Activated effector memory CD4-positive, alpha-beta T cell treated with anti-CD3 and anti-CD28 coated beads, Interleukin-2, amount 50 U/mL, for 16 hours (primary cell): ENCODE data around the gene GDI1.
"Not testable (repeated sequence)": the region's sequence is repeated elsewhere in the genome, so short reads cannot be mapped to it uniquely, and the experiment has no call there.

Experiments used
- DNase-seq: peaks from one replicate; pipeline ENCODE4 v3.0.0-alpha.2; 2020

Gene GDI1

DNA sequence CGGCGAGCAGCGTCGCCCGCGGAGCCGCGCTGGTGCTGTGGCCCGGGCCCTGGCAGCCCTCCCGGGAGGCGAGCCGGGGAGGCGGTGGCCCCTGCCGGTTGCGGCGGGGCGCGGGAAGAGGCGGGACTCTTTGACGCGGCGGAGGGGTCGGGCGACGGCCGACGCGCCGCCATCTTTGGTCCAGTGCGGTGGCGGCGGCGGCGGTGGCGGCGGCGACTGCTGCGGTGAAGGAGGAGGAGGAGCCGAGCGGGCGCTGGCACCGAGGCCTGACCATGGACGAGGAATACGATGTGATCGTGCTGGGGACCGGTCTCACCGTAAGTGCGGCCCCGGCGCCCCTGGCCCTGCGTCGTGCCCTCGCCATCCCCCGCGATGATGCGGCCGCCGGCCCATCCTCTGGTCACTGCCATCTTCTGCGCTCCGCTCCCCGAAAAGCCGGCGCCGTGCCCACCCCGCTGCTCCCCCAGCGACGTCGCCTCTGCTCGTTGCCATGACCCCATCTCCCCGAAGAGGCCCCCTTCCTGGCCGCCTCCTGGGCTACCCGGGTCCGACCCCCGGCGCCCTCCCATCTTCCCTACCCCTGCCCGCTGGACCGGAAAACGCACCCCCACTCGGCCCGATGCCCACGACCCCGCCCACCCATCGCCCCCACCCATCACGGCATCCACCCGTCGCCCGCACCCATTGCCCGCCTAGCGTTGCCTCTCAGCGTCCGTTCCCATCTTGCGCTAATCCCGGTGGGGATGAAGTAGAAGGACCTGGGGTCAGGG is at the start of gene GDI1:
TSS of gene GDI1 (plus strand) at position 172 of the 770 bp plus-strand sequence. CDS start at position 273, 101 bp downstream.
- peak; percentile 84 for DNase-seq

- not testable (repeated sequence) for DNase-seq
Observed at GRCh38 chrX:154388094-154388493, 48.9 kb upstream of the GDI1 start.

DNA sequence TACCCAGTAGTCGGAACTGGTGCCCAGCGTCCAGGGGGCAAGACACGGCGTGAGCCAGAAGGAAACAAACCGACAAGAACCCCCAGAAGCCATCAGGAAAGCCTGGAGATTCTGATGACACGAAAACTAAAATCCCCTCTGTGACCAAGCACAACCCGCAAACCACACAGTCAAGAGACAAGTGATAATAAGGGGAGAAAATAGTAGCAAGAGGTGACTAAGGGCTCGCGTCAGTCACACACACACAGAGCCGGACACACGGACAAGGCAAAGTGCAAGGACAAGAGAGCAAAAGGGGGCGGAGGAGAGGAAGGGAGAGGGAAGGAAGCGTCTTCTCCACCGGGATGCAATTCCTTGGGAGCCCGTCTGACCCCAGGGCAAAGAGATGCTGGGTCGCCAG is 48.3 kb upstream of the GDI1 start:
- DNase-seq, result not testable (repeated sequence)

- not testable (repeated sequence) for DNase-seq
Observed at GRCh38 chrX:154389812-154390747, 46.9 kb upstream of the GDI1 start.

- DNase-seq, result not testable (repeated sequence)
Observed at GRCh38 chrX:154396363-154396762, 40.6 kb upstream of the GDI1 start.

DNA sequence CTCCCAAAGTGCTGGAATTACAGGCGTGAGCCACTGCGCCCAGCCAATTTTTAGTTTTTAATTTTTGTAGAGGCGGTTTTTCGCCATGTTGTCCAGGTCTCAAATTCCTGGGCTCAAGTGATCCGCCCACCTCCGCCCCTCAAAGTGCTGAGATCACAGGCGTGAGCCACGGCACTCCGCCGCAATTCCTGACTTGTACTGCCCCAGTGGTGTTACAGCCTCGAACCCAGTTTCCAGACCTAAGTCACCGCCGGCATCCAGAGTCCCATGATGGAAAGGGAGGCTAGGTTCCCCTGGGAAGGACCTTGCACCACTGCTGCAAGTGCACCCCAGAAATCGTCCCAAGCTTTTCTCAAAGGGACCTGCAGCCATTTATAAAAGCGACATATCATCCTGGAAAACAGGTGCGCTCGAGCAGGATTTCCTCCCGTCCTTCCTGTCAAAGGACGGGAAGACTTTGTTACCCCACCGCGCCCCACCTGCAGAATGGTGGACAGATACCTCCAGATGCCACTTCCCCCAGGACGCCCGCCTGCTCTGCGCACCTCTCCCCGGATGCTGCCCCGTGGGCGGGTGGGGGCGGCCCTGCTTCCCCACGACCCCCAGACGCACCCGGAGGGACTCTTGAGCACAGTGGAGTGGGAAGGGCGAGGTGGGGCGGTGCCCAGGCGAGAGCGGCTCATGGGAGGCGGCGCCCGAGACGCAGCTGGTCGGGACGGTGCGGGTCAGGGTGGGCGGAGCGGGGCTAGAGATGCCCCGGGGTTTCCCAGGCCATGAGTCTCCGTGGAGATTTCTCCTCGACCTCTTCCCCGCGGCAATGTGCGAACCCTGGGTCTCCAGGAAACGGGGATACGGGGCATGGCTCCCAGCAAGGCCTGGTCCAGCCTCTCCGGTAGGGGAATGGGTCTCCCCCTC is 39.7 kb upstream of the GDI1 start:
- peak; percentile 88 for DNase-seq

GRCh38 chrX:154397888-154398667 is 38.9 kb upstream of the GDI1 start, which contains the start of gene RPL10:
Gene RPL10 (plus strand): TSS chrX:154398377. CDS start chrX:154398520, 143 bp downstream.
- DNase-seq, result peak; percentile 95

- peak; percentile 93 for DNase-seq
Observed at GRCh38 chrX:154398668-154399526, 38.1 kb upstream of the GDI1 start.

- peak; percentile 76 for DNase-seq
Observed at GRCh38 chrX:154399527-154400368, 37.2 kb upstream of the GDI1 start.

DNA sequence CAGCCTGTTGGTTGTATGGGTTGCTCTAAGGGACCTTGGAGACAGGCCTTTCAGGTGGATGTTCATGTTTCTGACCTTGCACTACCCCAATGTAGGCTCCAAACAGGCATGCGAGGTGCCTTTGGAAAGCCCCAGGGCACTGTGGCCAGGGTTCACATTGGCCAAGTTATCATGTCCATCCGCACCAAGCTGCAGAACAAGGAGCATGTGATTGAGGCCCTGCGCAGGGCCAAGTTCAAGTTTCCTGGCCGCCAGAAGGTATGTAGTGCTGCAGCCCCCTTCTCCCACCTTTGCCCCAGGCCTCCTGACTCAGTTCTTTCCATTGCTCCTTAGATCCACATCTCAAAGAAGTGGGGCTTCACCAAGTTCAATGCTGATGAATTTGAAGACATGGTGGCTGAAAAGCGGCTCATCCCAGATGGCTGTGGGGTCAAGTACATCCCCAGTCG is 36.6 kb upstream of the GDI1 start:
- DNase-seq, result not testable (repeated sequence)

DNA sequence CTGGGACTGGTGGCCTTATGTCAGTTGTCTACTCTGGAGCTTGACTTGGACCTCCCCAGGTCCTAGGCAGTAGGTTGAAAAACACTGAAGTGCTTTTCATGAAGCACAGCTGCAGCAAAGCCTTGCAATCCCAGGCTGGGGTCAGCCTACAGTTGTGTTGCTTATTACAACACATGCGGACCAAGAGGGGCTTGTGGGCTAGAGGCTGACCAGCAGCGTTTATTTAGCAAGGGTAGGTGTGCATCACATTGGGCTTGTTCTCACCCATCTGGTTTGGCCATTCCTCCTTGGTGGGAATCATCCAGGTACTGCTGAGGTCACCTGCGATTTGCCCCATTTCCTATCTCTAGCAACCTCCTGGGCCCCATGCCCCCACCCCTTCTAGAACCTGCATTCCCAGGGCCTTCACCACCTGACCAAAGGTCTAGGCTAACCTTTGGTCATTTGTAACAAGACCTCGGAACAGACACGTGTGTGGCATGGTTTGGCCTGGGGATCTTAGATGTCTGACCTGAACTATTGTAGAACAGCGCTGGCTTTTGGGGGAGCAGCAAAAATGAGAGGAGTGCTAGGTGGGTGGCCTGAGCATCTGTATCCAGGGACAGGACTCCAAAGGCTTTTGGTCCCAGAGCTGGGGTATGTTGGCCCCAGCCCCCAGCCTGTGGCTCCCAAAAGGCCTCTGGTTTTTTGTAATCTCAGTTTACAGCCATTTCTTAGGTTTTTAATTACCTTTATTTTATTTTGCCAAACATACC is 35.7 kb upstream of the GDI1 start:
- peak; percentile 64 for DNase-seq

- no peak for DNase-seq
Observed at GRCh38 chrX:154401918-154402621, 34.9 kb upstream of the GDI1 start.

DNA sequence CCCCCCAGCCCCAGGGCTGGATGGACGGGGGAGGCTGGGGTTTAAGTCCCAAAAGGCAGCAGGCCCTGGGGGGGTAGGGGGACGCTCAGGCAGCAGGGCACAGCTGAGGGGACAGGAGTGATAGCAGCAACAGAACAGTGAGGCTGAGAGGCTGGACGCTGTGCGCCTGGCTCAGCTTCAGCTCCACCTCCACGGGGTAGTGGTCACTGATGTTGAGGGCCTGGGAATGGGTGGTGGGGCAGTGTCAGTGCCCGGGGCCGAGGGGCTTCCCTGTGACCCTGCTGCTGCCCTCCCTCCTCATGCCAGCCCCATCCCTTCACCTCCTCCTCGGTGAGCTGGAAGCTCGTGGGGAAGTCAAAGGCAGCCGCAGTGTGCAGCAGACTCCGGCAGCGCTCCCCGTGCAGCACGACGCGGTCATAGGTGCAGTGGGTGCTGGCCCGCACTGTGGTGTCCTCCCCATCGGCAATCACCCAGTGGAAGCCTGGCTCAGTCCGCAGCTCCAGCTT is 34.3 kb upstream of the GDI1 start:
- DNase-seq, result no peak

DNA sequence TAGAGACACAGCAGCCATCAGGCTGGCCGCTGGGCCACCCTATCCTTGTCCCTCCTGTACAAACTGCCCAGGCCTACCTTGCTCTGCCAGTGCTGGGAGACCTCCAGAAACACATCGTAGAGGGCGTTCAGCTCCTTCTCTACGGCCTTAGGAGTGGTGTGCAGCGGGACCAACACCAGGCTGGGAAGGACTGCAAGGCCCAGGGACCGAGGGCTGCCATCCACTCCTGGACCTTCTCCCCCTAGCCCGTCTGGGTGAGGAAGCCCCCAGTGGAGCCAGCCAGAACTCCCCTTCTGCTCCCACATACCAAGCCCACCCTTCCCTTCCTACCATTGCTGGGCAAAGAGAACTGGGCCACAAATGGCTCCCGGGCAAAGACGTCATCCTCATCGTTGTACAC is 33.8 kb upstream of the GDI1 start:
- DNase-seq, result no peak

DNA sequence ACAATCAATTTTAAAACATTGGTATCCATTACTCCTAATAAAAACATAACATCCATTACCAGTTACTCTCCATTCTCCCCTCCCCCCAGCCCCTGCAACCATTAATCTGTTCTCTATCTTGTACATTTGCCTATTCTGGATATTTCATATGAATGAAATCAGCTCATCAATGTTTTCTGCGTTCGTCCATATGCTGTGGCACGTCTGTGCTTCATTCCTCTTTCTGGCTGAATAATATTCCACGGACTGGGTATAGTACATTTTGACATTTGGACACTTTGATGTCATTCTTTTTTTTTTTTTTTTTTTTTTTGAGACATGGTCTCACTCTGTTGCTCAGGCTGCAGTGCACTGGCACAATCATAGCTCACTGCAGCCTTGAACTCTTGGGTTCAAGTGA is 33.1 kb upstream of the GDI1 start:
- DNase-seq, result no peak

GRCh38 chrX:154404625-154405192 is 32.2 kb upstream of the GDI1 start:
- DNase-seq, result no peak

- no peak for DNase-seq
Observed at GRCh38 chrX:154408659-154409221, 28.2 kb upstream of the GDI1 start.
